ENCODE data around the gene GRIK1. TPM values are rescaled to one million over a fixed set of nuclear protein-coding genes. Genes with fewer than 3 reads are reported as not detected.

Gene GRIK1
- total and polyA plus RNA-seq, 2 experiments from 2014 or later = not detected

DNA sequence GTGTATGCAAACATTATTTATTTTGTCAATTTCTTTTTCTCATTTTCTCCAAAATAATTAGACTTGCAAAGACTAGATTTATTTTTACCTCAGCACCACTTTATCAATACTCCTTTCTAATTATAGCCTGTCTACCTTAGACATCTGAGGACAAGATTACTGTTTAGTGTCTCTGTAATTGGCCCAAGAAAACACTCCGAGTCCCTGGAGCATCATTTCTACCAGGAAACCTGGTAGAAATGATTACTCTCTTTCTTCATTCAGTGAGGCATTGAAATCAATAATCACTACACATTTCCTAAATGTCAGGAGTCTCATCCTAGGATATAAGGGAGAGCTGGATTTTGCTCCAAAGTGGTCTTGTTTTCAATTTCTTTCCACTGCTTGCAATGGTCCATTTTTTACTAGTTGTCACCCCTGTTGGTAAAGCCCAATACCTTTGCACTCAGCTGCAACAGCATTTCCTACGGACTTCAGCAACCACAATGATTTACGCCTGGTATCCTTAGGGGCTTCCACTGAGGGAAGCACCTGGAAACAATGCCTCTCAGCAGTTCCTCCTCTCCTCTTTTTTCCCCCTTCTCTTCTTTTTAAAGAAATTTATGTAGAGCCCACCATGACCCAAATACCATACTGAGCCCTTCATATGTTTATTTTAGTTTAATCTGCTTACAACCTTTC lies 64.6 kb downstream of the GRIK1 start:
- Histone ChIP-seq H3K36me3 (ENCODE audit: low read depth) (no peaks in the 10 kb centered on the region), H3K27ac (no peak overlapping the region), H3K4me3 (no peak overlapping the region), H3F3A (ENCODE audit: insufficient read depth) (no peaks in the 10 kb centered on the region), H3K9ac (no peak overlapping the region), H4K20me1 (ENCODE audit: insufficient read depth) (no peaks in the 10 kb centered on the region), H3K9me3 (ENCODE audit: low read depth) (no peaks in the 10 kb centered on the region), H3K9me2 (ENCODE audit: insufficient read depth) (no peaks in the 10 kb centered on the region), H3K4me2 (ENCODE audit: unreplicated experiment) (no peak overlapping the region), H2AFZ (no peak overlapping the region), H3K4me1 (ENCODE audit: insufficient read depth) (no peaks in the 10 kb centered on the region), H3K27me3 (replicated peaks; ENCODE audit: insufficient read depth) (no peaks in the 10 kb centered on the region), H3K79me2 (ENCODE audit: insufficient read depth) (no peaks in the 10 kb centered on the region)
- no peak for DNase-seq
- 26 to 30% methylated on average over 3 of the region's 3 CpGs for WGBS, 2 experiments (ENCODE audit: low coverage in 1 of 2, low lambda C conversion rate in 2 of 2, missing lambda C conversion rate in 2 of 2)
- in situ Hi-C loops (cut with MboI) = no loop called here
- TF ChIP-seq EZH2phosphoT487 (IDR thresholded peaks at IDR 0.05; ENCODE audit: insufficient read depth, low read depth) = no peak
- TF ChIP-seq EZH2 (IDR thresholded peaks at IDR 0.05; ENCODE audit: insufficient read depth, poor library complexity, severe bottlenecking) = no peak

DNA sequence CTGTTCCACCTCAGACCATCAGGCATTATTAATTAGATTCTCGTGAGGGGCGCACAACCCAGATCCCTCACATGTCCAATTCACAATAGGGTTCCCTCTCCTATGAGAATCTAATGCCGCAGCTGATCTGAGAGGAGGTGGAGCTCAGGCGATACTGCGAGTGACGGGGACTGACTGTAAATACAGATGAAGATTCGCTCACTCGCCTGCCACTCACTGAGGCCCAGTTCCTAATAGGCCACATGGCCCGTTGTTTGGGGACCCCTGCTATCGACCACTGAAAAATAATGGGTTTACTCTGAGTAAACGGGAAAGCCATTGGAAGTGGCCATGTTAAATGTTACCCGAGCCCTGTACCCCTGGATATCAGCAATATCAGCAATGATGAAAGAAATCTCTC lies 65.9 kb downstream of the GRIK1 start:
- H3K4me3 ChIP-seq = no peak overlapping the region
- no peaks in the 10 kb centered on the region for H3K9me2 ChIP-seq (ENCODE audit: insufficient read depth)
- no peak overlapping the region for H3K27ac ChIP-seq
- 60 to 71% methylated on average over 12 of the region's 12 CpGs for WGBS, 2 experiments (ENCODE audit: low coverage in 1 of 2, low lambda C conversion rate in 2 of 2, missing lambda C conversion rate in 2 of 2)
- no peaks in the 10 kb centered on the region for H4K20me1 ChIP-seq (ENCODE audit: insufficient read depth)
- in situ Hi-C loops (cut with MboI) = no loop called here
- H3K27me3 ChIP-seq (replicated peaks; ENCODE audit: insufficient read depth) = 0 out of 2 replicates have a peak, but pooled peaks cover 8% of the 10 kb centered on the region
- H3K4me2 ChIP-seq (ENCODE audit: unreplicated experiment) = no peak overlapping the region
- no peaks in the 10 kb centered on the region for H3K4me1 ChIP-seq (ENCODE audit: insufficient read depth)
- no peaks in the 10 kb centered on the region for H3K36me3 ChIP-seq (ENCODE audit: low read depth)
- no peak overlapping the region for H2AFZ ChIP-seq
- no peak overlapping the region for H3K9ac ChIP-seq
- H3F3A ChIP-seq (ENCODE audit: insufficient read depth) = no peaks in the 10 kb centered on the region
- DNase-seq = no peak
- no peaks in the 10 kb centered on the region for H3K79me2 ChIP-seq (ENCODE audit: insufficient read depth)
- TF ChIP-seq EZH2 (IDR thresholded peaks at IDR 0.05; ENCODE audit: insufficient read depth, poor library complexity, severe bottlenecking) = no peak
- H3K9me3 ChIP-seq (ENCODE audit: low read depth) = no peaks in the 10 kb centered on the region

DNA sequence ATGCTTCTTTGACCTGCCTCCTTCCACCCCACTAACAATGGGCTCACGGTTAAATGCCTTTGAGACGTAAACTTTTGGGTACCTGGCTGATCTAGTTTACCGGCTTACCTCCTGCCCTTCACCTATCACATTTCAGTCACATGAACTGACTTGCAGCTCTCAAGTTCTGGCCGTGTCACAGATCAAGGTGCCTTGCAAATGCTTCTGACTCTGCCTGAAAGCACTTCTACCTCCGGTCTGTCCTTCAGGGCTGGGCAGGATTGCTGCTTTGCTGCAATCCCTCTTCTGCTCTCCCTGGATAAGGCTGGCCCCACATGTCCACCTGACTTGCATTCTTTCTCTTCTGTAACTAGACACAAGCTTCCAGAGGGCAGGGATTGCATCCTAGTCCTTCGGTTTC lies 69.0 kb downstream of the GRIK1 start:
- no peak overlapping the region for H2AFZ ChIP-seq
- no peaks in the 10 kb centered on the region for H3K4me1 ChIP-seq (ENCODE audit: insufficient read depth)
- in situ Hi-C loops (cut with MboI) = no loop called here
- H3K79me2 ChIP-seq (ENCODE audit: insufficient read depth) = no peaks in the 10 kb centered on the region
- no peaks in the 10 kb centered on the region for H3K36me3 ChIP-seq (ENCODE audit: low read depth)
- H3K27ac ChIP-seq = no peak overlapping the region
- no peaks in the 10 kb centered on the region for H3F3A ChIP-seq (ENCODE audit: insufficient read depth)
- WGBS, 2 experiments (ENCODE audit: low coverage in 1 of 2, low lambda C conversion rate in 2 of 2, missing lambda C conversion rate in 2 of 2) = 42 to 49% methylated on average over 6 of the region's 6 CpGs
- no peak overlapping the region for H3K4me3 ChIP-seq
- H3K27me3 ChIP-seq (replicated peaks; ENCODE audit: insufficient read depth) = 0 out of 2 replicates have a peak, but pooled peaks cover 13% of the 10 kb centered on the region
- H3K4me2 ChIP-seq (ENCODE audit: unreplicated experiment) = no peak overlapping the region
- no peak for DNase-seq
- no peak overlapping the region for H3K9ac ChIP-seq
- no peaks in the 10 kb centered on the region for H4K20me1 ChIP-seq (ENCODE audit: insufficient read depth)
- TF ChIP-seq EZH2 (IDR thresholded peaks at IDR 0.05; ENCODE audit: insufficient read depth, poor library complexity, severe bottlenecking) = no peak
- TF ChIP-seq EZH2phosphoT487 (IDR thresholded peaks at IDR 0.05; ENCODE audit: insufficient read depth, low read depth) = no peak
- no peaks in the 10 kb centered on the region for H3K9me2 ChIP-seq (ENCODE audit: insufficient read depth)
- H3K9me3 ChIP-seq (ENCODE audit: low read depth) = no peaks in the 10 kb centered on the region

DNA sequence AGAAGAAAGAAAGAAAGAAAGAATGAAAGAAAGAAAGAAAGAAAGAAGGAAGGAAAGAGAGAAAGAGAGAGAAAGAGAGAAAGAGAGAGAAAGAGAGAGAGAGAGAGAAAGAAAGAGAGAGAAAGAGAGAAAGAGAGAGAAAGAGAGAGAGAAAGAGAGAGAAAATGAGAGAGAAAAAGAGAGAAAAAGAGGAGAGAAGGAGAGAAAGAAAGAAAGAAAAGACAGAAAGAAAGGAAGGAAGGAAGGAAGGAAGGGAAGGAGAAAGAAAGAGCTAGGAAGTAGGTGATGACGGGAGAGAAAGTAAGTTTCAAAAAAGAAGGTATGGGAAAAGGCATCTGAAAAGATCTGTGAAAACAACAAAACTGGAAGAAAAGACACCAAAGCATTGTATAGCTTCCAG lies 72.0 kb downstream of the GRIK1 start:
- Histone ChIP-seq H3K9me2 (ENCODE audit: insufficient read depth) (no peaks in the 10 kb centered on the region), H3K4me1 (ENCODE audit: insufficient read depth) (no peaks in the 10 kb centered on the region), H3K9ac (no peak overlapping the region), H4K20me1 (ENCODE audit: insufficient read depth) (no peaks in the 10 kb centered on the region), H3K4me3 (no peak overlapping the region), H2AFZ (no peak overlapping the region), H3K36me3 (ENCODE audit: low read depth) (no peaks in the 10 kb centered on the region), H3K9me3 (ENCODE audit: low read depth) (no peaks in the 10 kb centered on the region), H3F3A (ENCODE audit: insufficient read depth) (no peaks in the 10 kb centered on the region), H3K79me2 (ENCODE audit: insufficient read depth) (no peaks in the 10 kb centered on the region), H3K4me2 (ENCODE audit: unreplicated experiment) (no peak overlapping the region), H3K27ac (no peak overlapping the region), H3K27me3 (replicated peaks; ENCODE audit: insufficient read depth) (0 out of 2 replicates have a peak, but pooled peaks cover 18% of the 10 kb centered on the region)
- DNase-seq = no peak
- in situ Hi-C loops (cut with MboI) = no loop called here
- WGBS, 2 experiments (ENCODE audit: low coverage in 1 of 2, low lambda C conversion rate in 2 of 2, missing lambda C conversion rate in 2 of 2) = 68 to 87% methylated on average over 1 of the region's 1 CpG
- no peak for TF ChIP-seq EZH2phosphoT487 (IDR thresholded peaks at IDR 0.05; ENCODE audit: insufficient read depth, low read depth)
- no peak for TF ChIP-seq EZH2 (IDR thresholded peaks at IDR 0.05; ENCODE audit: insufficient read depth, poor library complexity, severe bottlenecking)
